Fibroblast of pulmonary artery (primary cell): Measurements from ENCODE around the gene BMP7.
"Not testable (repeated sequence)": the region's sequence is repeated elsewhere in the genome, so short reads cannot be mapped to it uniquely, and the experiment has no call there.

ENCODE experiments used
- DNase-seq: peaks from one replicate; pipeline ENCODE4 v3.0.0-alpha.2; 2010; ENCODE audit warnings: low read depth
- H3K4me3 ChIP-seq: replicated peaks from 2 replicates; pipeline ENCODE4 v1.5.1; 2011; ENCODE audit warnings: low read depth, mild to moderate bottlenecking, control low read depth, low read length, moderate library complexity
- CTCF ChIP-seq: IDR thresholded peaks from 2 replicates; pipeline ENCODE4 v1.5.1; 2011; ENCODE audit warnings: mild to moderate bottlenecking, control low read depth, low read length, inconsistent platforms; ENCODE audit errors: missing control alignments

The BMP7 gene

GRCh38 chr20:57242414-57242813 lies 24.0 kb downstream of the BMP7 start:
- no peak for TF ChIP-seq CTCF
- no peak for DNase-seq
- no peak overlapping the region for H3K4me3 ChIP-seq

- no peak for TF ChIP-seq CTCF
- H3K4me3 ChIP-seq, result no peak overlapping the region
- no peak for DNase-seq
These were observed 25.0 kb downstream of the BMP7 start for GRCh38 chr20:57241363-57241991.

GRCh38 chr20:57240581-57241362 lies 25.7 kb downstream of the BMP7 start:
- no peak overlapping the region for H3K4me3 ChIP-seq
- no peak for TF ChIP-seq CTCF
- DNase-seq, result no peak

GRCh38 chr20:57239725-57240124 lies 26.7 kb downstream of the BMP7 start:
- not testable (repeated sequence) for DNase-seq, H3K4me3 ChIP-seq

- H3K4me3 ChIP-seq, DNase-seq: not testable (repeated sequence)
These were observed 27.1 kb downstream of the BMP7 start for GRCh38 chr20:57239324-57239723.

GRCh38 chr20:57238089-57238488 lies 28.4 kb downstream of the BMP7 start:
- TF ChIP-seq CTCF, result no peak
- DNase-seq, result no peak
- no peak overlapping the region for H3K4me3 ChIP-seq

- no peak for DNase-seq
- TF ChIP-seq CTCF, result no peak
- H3K4me3 ChIP-seq, result no peak overlapping the region
These were observed 28.9 kb downstream of the BMP7 start for GRCh38 chr20:57237585-57237953.
